ENCODE results near the gene MYLIP.
"Not testable (repeated sequence)": the region's sequence is repeated elsewhere in the genome, so short reads cannot be mapped to it uniquely, and the experiment has no call there.

- TF ChIP-seq CTCF (IDR thresholded peaks at IDR 0.05); EZH2 (IDR thresholded peaks at IDR 0.05; ENCODE audit: borderline replicate concordance, insufficient read depth, low read depth, low read length, poor library complexity, severe bottlenecking): not testable (repeated sequence)
Observed at GRCh38 chr6:16176600-16176999, 47.7 kb downstream of the MYLIP start.

All from B cell (primary cell).